Measurements from ENCODE around the gene TDRD9.

Gene TDRD9

GRCh38 chr14:104031384-104031783 is 103.1 kb downstream of the TDRD9 start:
- DNase-seq (ENCODE audit: low spot score) = no peak

GRCh38 chr14:104034976-104035699 is 106.9 kb downstream of the TDRD9 start:
- no peak for DNase-seq (ENCODE audit: low spot score)

- no peak for DNase-seq (ENCODE audit: low spot score)
These were observed 108.0 kb downstream of the TDRD9 start for GRCh38 chr14:104036212-104036611.

GRCh38 chr14:104037074-104037473 is 108.8 kb downstream of the TDRD9 start:
- DNase-seq (ENCODE audit: low spot score) = no peak

- DNase-seq (ENCODE audit: low spot score) = no peak
These were observed 109.6 kb downstream of the TDRD9 start for GRCh38 chr14:104037903-104038302.

GRCh38 chr14:104039214-104039613 is 111.0 kb downstream of the TDRD9 start:
- no peak for DNase-seq (ENCODE audit: low spot score)

GRCh38 chr14:104040539-104040938 is 112.3 kb downstream of the TDRD9 start:
- no peak for DNase-seq (ENCODE audit: low spot score)

- DNase-seq (ENCODE audit: low spot score) = no peak
These were observed 113.3 kb downstream of the TDRD9 start for GRCh38 chr14:104041430-104042104.

- DNase-seq (ENCODE audit: low spot score) = no peak
These were observed 115.8 kb downstream of the TDRD9 start for GRCh38 chr14:104044016-104044415.

GRCh38 chr14:104047761-104048160 is 119.5 kb downstream of the TDRD9 start:
- DNase-seq (ENCODE audit: low spot score) = no peak

GRCh38 chr14:104048758-104049507 is 120.7 kb downstream of the TDRD9 start:
- DNase-seq (ENCODE audit: low spot score) = no peak

- no peak for DNase-seq (ENCODE audit: low spot score)
These were observed 121.5 kb downstream of the TDRD9 start for GRCh38 chr14:104049576-104050240.

GRCh38 chr14:104051092-104051813 is 123.0 kb downstream of the TDRD9 start:
- DNase-seq (ENCODE audit: low spot score) = no peak

GRCh38 chr14:104054222-104054905 is 126.1 kb downstream of the TDRD9 start:
- no peak for DNase-seq (ENCODE audit: low spot score)

- DNase-seq (ENCODE audit: low spot score) = no peak
These were observed 134.0 kb downstream of the TDRD9 start for GRCh38 chr14:104062281-104062680.

GRCh38 chr14:104064003-104064402 is 135.7 kb downstream of the TDRD9 start:
- DNase-seq (ENCODE audit: low spot score) = no peak

GRCh38 chr14:104066279-104066678 is 138.0 kb downstream of the TDRD9 start:
- DNase-seq (ENCODE audit: low spot score) = no peak

GRCh38 chr14:104066719-104067295 is 138.6 kb downstream of the TDRD9 start:
- no peak for DNase-seq (ENCODE audit: low spot score)

GRCh38 chr14:104069541-104069940 is 141.3 kb downstream of the TDRD9 start:
- no peak for DNase-seq (ENCODE audit: low spot score)

GRCh38 chr14:104072586-104072985 is 144.3 kb downstream of the TDRD9 start:
- no peak for DNase-seq (ENCODE audit: low spot score)

GRCh38 chr14:104073764-104074163 is 145.5 kb downstream of the TDRD9 start:
- DNase-seq (ENCODE audit: low spot score) = no peak
